IMR-90 (cell line): ENCODE measurements around the gene LDLRAD4. TPM values are rescaled to one million over a fixed set of nuclear protein-coding genes. Genes with fewer than 3 reads are reported as not detected.

Experiments used
- ATAC-seq: fragments of 200-7000 bp; cut with Tn5 transposase; 2 replicates; pipeline ENCODE4 v1.9.1; 2020; ENCODE audit warnings: low read depth, mild to moderate bottlenecking, moderate library complexity
- BruUV-seq: library from RNA; stranded (reverse); fragments of 400-500 nt; replicated peaks from 2 replicates; lab custom pipeline; 2021; lab: Mats Ljungman, UMichigan
- CTCF ChIA-PET: fragments of 300-600 bp; formaldehyde crosslinking; extraction: SDS; loops from one replicate; lab custom pipeline; 2021; ENCODE audit warnings: antibody characterized with exemption; lab: Yijun Ruan, JAX
- POLR2A ChIA-PET: fragments of 300-600 bp; sonication (Branson Sonifier 250); formaldehyde crosslinking; loops from one replicate; lab custom pipeline; 2022; ENCODE audit warnings: antibody characterized with exemption; ENCODE audit not compliant: unreplicated experiment; lab: Charles Lee
- DNase-seq: peaks from one replicate; pipeline ENCODE4 v3.0.0; 2013
- H2AFZ ChIP-seq: replicated peaks from 2 replicates; pipeline ENCODE3; 2013; ENCODE audit warnings: low read length, mild to moderate bottlenecking; ENCODE audit not compliant: poor library complexity
- H2AK5ac ChIP-seq: 2 replicates; pipeline ENCODE4 v1.6.1; 2013; ENCODE audit warnings: low read depth, low read length, inconsistent platforms
- H2AK9ac ChIP-seq: replicated peaks from 2 replicates; pipeline ENCODE3; 2013; ENCODE audit warnings: mild to moderate bottlenecking, low read depth, low read length, moderate library complexity; ENCODE audit not compliant: poor library complexity
- H2BK120ac ChIP-seq: 2 replicates; pipeline ENCODE4 v1.6.1; 2013; ENCODE audit warnings: low read depth, low read length, inconsistent platforms
- H2BK15ac ChIP-seq: 3 replicates; pipeline ENCODE4 v1.6.1; 2013; ENCODE audit warnings: low read depth, low read length, inconsistent platforms
- H2BK20ac ChIP-seq: 2 replicates; pipeline ENCODE4 v1.6.1; 2013; ENCODE audit warnings: low read depth, mild to moderate bottlenecking, inconsistent platforms, low read length, moderate library complexity
- H2BK5ac ChIP-seq: 2 replicates; pipeline ENCODE4 v1.6.1; 2013; ENCODE audit warnings: mild to moderate bottlenecking, low read depth, low read length, inconsistent platforms; ENCODE audit not compliant: poor library complexity, severe bottlenecking
- H3K14ac ChIP-seq: replicated peaks from 2 replicates; pipeline ENCODE4 v1.6.1; 2013; ENCODE audit warnings: low read depth, low read length, inconsistent platforms
- H3K18ac ChIP-seq: 2 replicates; pipeline ENCODE4 v1.6.1; 2013; ENCODE audit warnings: low read depth, low read length, control low read depth
- H3K23ac ChIP-seq: 2 replicates; pipeline ENCODE4 v1.6.1; 2013; ENCODE audit warnings: low read depth, low read length, inconsistent platforms
- H3K27ac ChIP-seq: 2 replicates; pipeline ENCODE4 v1.5.1; 2013; ENCODE audit warnings: mild to moderate bottlenecking, control low read depth, low read length; ENCODE audit not compliant: insufficient read depth
- H3K27me3 ChIP-seq: 2 replicates; pipeline ENCODE4 v1.6.1; 2013; ENCODE audit warnings: low read length; ENCODE audit not compliant: control insufficient read depth, insufficient read depth
- H3K36me3 ChIP-seq: 2 replicates; pipeline ENCODE4 v1.6.1; 2013; ENCODE audit warnings: low read length, mixed read lengths; ENCODE audit not compliant: control insufficient read depth, insufficient read depth
- H3K4ac ChIP-seq: 2 replicates; pipeline ENCODE4 v1.6.1; 2013; ENCODE audit warnings: low read depth, low read length, inconsistent platforms
- H3K4me1 ChIP-seq: 2 replicates; pipeline ENCODE4 v1.6.1; 2013; ENCODE audit warnings: low read length, mixed read lengths; ENCODE audit not compliant: control insufficient read depth, insufficient read depth
- H3K4me2 ChIP-seq: 2 replicates; pipeline ENCODE4 v1.6.1; 2013; ENCODE audit warnings: low read depth, mild to moderate bottlenecking, control low read depth, low read length, moderate library complexity
- H3K4me3 ChIP-seq: 2 replicates; pipeline ENCODE4 v1.5.1; 2013; ENCODE audit warnings: low read depth, mild to moderate bottlenecking, control low read depth, low read length, moderate library complexity; ENCODE audit not compliant: insufficient read depth
- H3K56ac ChIP-seq: 2 replicates; pipeline ENCODE4 v1.6.1; 2013; ENCODE audit warnings: low read length, inconsistent platforms; ENCODE audit not compliant: insufficient read depth; ENCODE audit errors: extremely low read depth
- H3K79me1 ChIP-seq, 2 experiments: 2 replicates each; pipeline ENCODE4 v1.6.1; 2013; ENCODE audit warnings: low read length in 2 of 2, inconsistent platforms in 1 of 2, low read depth in 1 of 2
- H3K9ac ChIP-seq: 2 replicates; pipeline ENCODE4 v1.6.1; 2013; ENCODE audit warnings: low read depth, low read length, control low read depth
- H3K9me1 ChIP-seq: 2 replicates; pipeline ENCODE4 v1.6.1; 2013; ENCODE audit warnings: low read length, inconsistent platforms; ENCODE audit not compliant: insufficient read depth
- H3K9me3 ChIP-seq: 2 replicates; pipeline ENCODE4 v1.6.1; 2013; ENCODE audit warnings: low read length; ENCODE audit not compliant: control insufficient read depth, insufficient read depth
- H4K20me1 ChIP-seq: 2 replicates; pipeline ENCODE4 v1.6.1; 2013; ENCODE audit warnings: low read length, inconsistent platforms; ENCODE audit not compliant: insufficient read depth
- H4K5ac ChIP-seq: 2 replicates; pipeline ENCODE4 v1.6.1; 2013; ENCODE audit warnings: mild to moderate bottlenecking, low read depth, low read length, control low read depth
- H4K8ac ChIP-seq, 2 experiments: 2 replicates each; pipeline ENCODE4 v1.6.1; 2013; ENCODE audit warnings: low read depth in 2 of 2, low read length in 2 of 2, control low read depth in 1 of 2, inconsistent platforms in 1 of 2
- H4K91ac ChIP-seq: 2 replicates; pipeline ENCODE4 v1.6.1; 2013; ENCODE audit warnings: low read depth, low read length, inconsistent platforms; ENCODE audit not compliant: insufficient read depth
- FOS ChIP-seq: fragments of 150-350 bp; IDR thresholded peaks from 2 replicates; pipeline ENCODE4 v1.6.1; 2016; ENCODE audit warnings: low read depth, low read length
- POLR2A ChIP-seq: IDR thresholded peaks from 2 replicates; pipeline ENCODE4 v1.6.1; 2012; ENCODE audit warnings: mild to moderate bottlenecking, low read depth, low read length
- RCOR1 ChIP-seq: IDR thresholded peaks from 2 replicates; pipeline ENCODE4 v1.6.1; 2012; ENCODE audit warnings: mild to moderate bottlenecking, low read length, improper control_type of control experiment; ENCODE audit not compliant: insufficient replicate concordance
- WGBS, 2 experiments: methylation state at CpG; one replicate each; pipeline versions ENCODE4 v1.1.5 to v1.1.7; 2013; ENCODE audit warnings: missing lambda C conversion rate in 2 of 2; ENCODE audit not compliant: insufficient read length in 1 of 2; ENCODE audit errors: extremely low coverage in 2 of 2; 5-methylcytosine and 5-hydroxymethylcytosine counted together
- dilution Hi-C: fragments of 300-500 bp; cut with HindIII; formaldehyde crosslinking; loops from one replicate; pipeline ENCODE4 v1.14.3; 2018; ENCODE audit warnings: low sequenced_read_pairs; ENCODE audit not compliant: unreplicated experiment
- in situ Hi-C: fragments of 300-500 bp; cut with MboI; formaldehyde crosslinking; loops from 3 replicates; pipeline ENCODE4 v1.14.3; 2019; ENCODE audit warnings: low sequenced_read_pairs, inconsistent platforms, mixed read lengths
- intact Hi-C: fragments of 100-400 bp; cut with micrococcal nuclease; formaldehyde crosslinking; loops from 2 replicates; pipeline ENCODE4 v1.10.0; 2022
- polyA plus RNA-seq, 3 experiments: library from polyadenylated mRNA; depleted of rRNA; stranded (reverse); fragments of >200 nt; gene quantifications; 2 replicates each; pipeline ENCODE4 v1.2.3, GENCODE V29; 2012; ENCODE audit warnings: low replicate concordance in 1 of 3
- total RNA-seq: library from RNA; depleted of rRNA; stranded (reverse); fragments of >200 nt; gene quantifications from 2 replicates; pipeline ENCODE4 v1.2.3, GENCODE V29; 2012

Gene LDLRAD4
- total and polyA plus RNA-seq, 2 of the 4 experiments (the other 2 are of a cell fraction), result not detected

- intact Hi-C loops, result no loop called here
- dilution Hi-C loops, result no loop called here
- 100% methylated on average over 1 of the region's 9 CpGs; no CpG with 5 or more reads in 1 of the 2 experiments for WGBS, 2 experiments
Observed at GRCh38 chr18:13317801-13318200, 99.2 kb downstream of the LDLRAD4 start.

More at GRCh38 chr18:13317801-13318200, 99.2 kb downstream of the LDLRAD4 start:
- no peak overlapping the region for H3K4me2 ChIP-seq
- no peak overlapping the region for H2BK120ac ChIP-seq
- H3K23ac ChIP-seq, result no peak overlapping the region
- H4K5ac ChIP-seq, result no peak overlapping the region
- DNase-seq, result no peak
- no peak overlapping the region for H3K9ac ChIP-seq
- H3K4me3 ChIP-seq, result no peak overlapping the region
- H4K8ac ChIP-seq, result no peak overlapping the region
- ChIA-PET POLR2A (no interaction called here), CTCF (no interaction called here)
- no peak overlapping the region for H2BK5ac ChIP-seq
- no peak overlapping the region for H2BK20ac ChIP-seq
- no TSS peak for BruUV-seq
- H3K56ac ChIP-seq, result no peak overlapping the region
- in situ Hi-C loops, result no loop called here
- H4K91ac ChIP-seq, result no peak overlapping the region
- no peaks in the 10 kb centered on the region for H3K27me3 ChIP-seq
- TF ChIP-seq RCOR1 (no peak), POLR2A (no peak), FOS (no peak)
- no peak overlapping the region for H3K4ac ChIP-seq
- H2BK15ac ChIP-seq, result no peak overlapping the region
- H3K79me1 ChIP-seq, result no peaks in the 10 kb centered on the region
- no peaks in the 10 kb centered on the region for H4K20me1 ChIP-seq
- no peak overlapping the region for H2AFZ ChIP-seq
- no peaks in the 10 kb centered on the region; the same call in 1 of the 2 replicates for H3K9me3 ChIP-seq
- H3K18ac ChIP-seq, result no peak overlapping the region
- no peak overlapping the region for H3K27ac ChIP-seq
- H2AK9ac ChIP-seq, result no peak overlapping the region
- H3K4me1 ChIP-seq, result no peaks in the 10 kb centered on the region
- no peak for ATAC-seq
- no peaks in the 10 kb centered on the region for H3K36me3 ChIP-seq
- no peaks in the 10 kb centered on the region for H3K9me1 ChIP-seq
- H3K14ac ChIP-seq, result no peak overlapping the region
- H2AK5ac ChIP-seq, result no peak overlapping the region
